Fibroblast of lung (primary cell): ENCODE results near the gene NUB1. TPM values are rescaled to one million over a fixed set of nuclear protein-coding genes. Genes with fewer than 3 reads are reported as not detected.

Source experiments
- DNase-seq, 2 donors: peaks; one replicate each; pipeline versions ENCODE4 v3.0.0 to v3.0.0-alpha.2; 2010; ENCODE audit warnings: low read depth in 2 of 2
- H2AFZ ChIP-seq: 2 replicates; pipeline ENCODE4 v1.5.1; 2012; ENCODE audit warnings: low read length, control low read depth, inconsistent platforms
- H3K27ac ChIP-seq: 2 replicates; pipeline ENCODE4 v1.5.1; 2011; ENCODE audit warnings: low read length, control low read depth; ENCODE audit not compliant: insufficient read depth
- H3K27me3 ChIP-seq: 2 replicates; pipeline ENCODE4 v1.5.1; 2011; ENCODE audit warnings: mild to moderate bottlenecking, low read length; ENCODE audit not compliant: control insufficient read depth, insufficient read depth
- H3K36me3 ChIP-seq: 2 replicates; pipeline ENCODE4 v1.5.1; 2011; ENCODE audit warnings: low read length; ENCODE audit not compliant: control insufficient read depth, insufficient read depth
- H3K4me1 ChIP-seq: 2 replicates; pipeline ENCODE4 v1.5.1; 2011; ENCODE audit warnings: low read length; ENCODE audit not compliant: control insufficient read depth, insufficient read depth; ENCODE audit errors: extremely low read depth
- H3K4me2 ChIP-seq: 2 replicates; pipeline ENCODE4 v1.5.1; 2011; ENCODE audit warnings: low read length, control low read depth; ENCODE audit not compliant: insufficient read depth; ENCODE audit errors: extremely low read depth
- H3K4me3 ChIP-seq, 4 experiments: fragments of 200-600 bp in 1 of 4; sonication (generic) in 1 of 4; replicated peaks in 1 of 4; 2 replicates each; pipeline ENCODE4 v1.5.1; 2011 to 2016; ENCODE audit warnings: low read length in 4 of 4, low read depth in 3 of 4, mild to moderate bottlenecking in 3 of 4, control low read depth in 2 of 4, inconsistent platforms in 1 of 4, mixed read lengths in 1 of 4; ENCODE audit not compliant: insufficient read depth in 1 of 4; ENCODE audit errors: control extremely low read depth in 1 of 4
- H3K79me2 ChIP-seq: 2 replicates; pipeline ENCODE4 v1.5.1; 2012; ENCODE audit warnings: mild to moderate bottlenecking, low read length, inconsistent platforms; ENCODE audit not compliant: control insufficient read depth, insufficient read depth
- H3K9ac ChIP-seq: 2 replicates; pipeline ENCODE4 v1.5.1; 2011; ENCODE audit warnings: mild to moderate bottlenecking, low read length, control low read depth; ENCODE audit not compliant: insufficient read depth
- H3K9me3 ChIP-seq: 2 replicates; pipeline ENCODE4 v1.5.1; 2012; ENCODE audit warnings: low read depth, low read length; ENCODE audit not compliant: control insufficient read depth, insufficient read depth
- H4K20me1 ChIP-seq: 2 replicates; pipeline ENCODE4 v1.5.1; 2011; ENCODE audit warnings: low read length; ENCODE audit not compliant: control insufficient read depth, insufficient read depth; ENCODE audit errors: extremely low read depth
- EZH2 ChIP-seq: IDR thresholded peaks from 2 replicates; pipeline ENCODE4 v1.5.1; 2012; ENCODE audit warnings: low read length, control low read depth, mild to moderate bottlenecking; ENCODE audit errors: missing control alignments
- polyA plus RNA-seq, 2 donors: library from polyadenylated mRNA; depleted of rRNA in 1 of 2; stranded (reverse) in 1 of 2; unstranded in 1 of 2; fragments of >200 nt; gene quantifications; 2 replicates each; pipeline ENCODE4 v1.2.1, GENCODE V29; 2011 to 2012; ENCODE audit warnings: missing spikeins in 1 of 2
- total RNA-seq: library from RNA; depleted of rRNA; stranded (reverse); fragments of >200 nt; gene quantifications from 2 replicates; pipeline ENCODE4 v1.2.1, GENCODE V29; 2014
- TF ChIP-seq, protein P1 (sequence below), 2 donors: IDR thresholded peaks in 1 of 2; conservative IDR thresholded peaks in 1 of 2; 1 replicate in 1 of 2; 2 replicates in 1 of 2; pipeline ENCODE4 v1.5.1; 2011 to 2012; ENCODE audit warnings: low read length in 2 of 2, control low read depth in 1 of 2, inconsistent platforms in 1 of 2, low read depth in 1 of 2, mild to moderate bottlenecking in 1 of 2

Gene NUB1
- total and polyA plus RNA-seq, 2 donors (not counting 1 experiment from before 2014, with no cell fraction given) = 44.4 to 77.7 TPM

- no peak overlapping the region for H3K4me3 ChIP-seq
- H3K79me2 ChIP-seq = no peaks in the 10 kb centered on the region
- H4K20me1 ChIP-seq = no peaks in the 10 kb centered on the region
- no peaks in the 10 kb centered on the region for H3K36me3 ChIP-seq
- no peak for DNase-seq
- no peak for TF ChIP-seq EZH2
- TF ChIP-seq, protein P1, sequence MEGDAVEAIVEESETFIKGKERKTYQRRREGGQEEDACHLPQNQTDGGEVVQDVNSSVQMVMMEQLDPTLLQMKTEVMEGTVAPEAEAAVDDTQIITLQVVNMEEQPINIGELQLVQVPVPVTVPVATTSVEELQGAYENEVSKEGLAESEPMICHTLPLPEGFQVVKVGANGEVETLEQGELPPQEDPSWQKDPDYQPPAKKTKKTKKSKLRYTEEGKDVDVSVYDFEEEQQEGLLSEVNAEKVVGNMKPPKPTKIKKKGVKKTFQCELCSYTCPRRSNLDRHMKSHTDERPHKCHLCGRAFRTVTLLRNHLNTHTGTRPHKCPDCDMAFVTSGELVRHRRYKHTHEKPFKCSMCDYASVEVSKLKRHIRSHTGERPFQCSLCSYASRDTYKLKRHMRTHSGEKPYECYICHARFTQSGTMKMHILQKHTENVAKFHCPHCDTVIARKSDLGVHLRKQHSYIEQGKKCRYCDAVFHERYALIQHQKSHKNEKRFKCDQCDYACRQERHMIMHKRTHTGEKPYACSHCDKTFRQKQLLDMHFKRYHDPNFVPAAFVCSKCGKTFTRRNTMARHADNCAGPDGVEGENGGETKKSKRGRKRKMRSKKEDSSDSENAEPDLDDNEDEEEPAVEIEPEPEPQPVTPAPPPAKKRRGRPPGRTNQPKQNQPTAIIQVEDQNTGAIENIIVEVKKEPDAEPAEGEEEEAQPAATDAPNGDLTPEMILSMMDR (conservative IDR thresholded peaks at IDR 0.05 in 1 of 2, IDR thresholded peaks at IDR 0.05 in 1 of 2; ENCODE audit: low read depth in 1 of 2, low read length in 2 of 2) = no peak
- no peak overlapping the region for H2AFZ ChIP-seq
- H3K27me3 ChIP-seq = peaks cover 33% of the 10 kb centered on the region
- no peaks in the 10 kb centered on the region for H3K9me3 ChIP-seq
- H3K9ac ChIP-seq = no peak overlapping the region
- H3K4me2 ChIP-seq = no peak overlapping the region
- H3K4me1 ChIP-seq = no peaks in the 10 kb centered on the region
- H3K27ac ChIP-seq = no peak overlapping the region
These were observed 65.4 kb downstream of the NUB1 start for GRCh38 chr7:151406886-151407583.

GRCh38 chr7:151408498-151408838 is 66.9 kb downstream of the NUB1 start:
- Histone ChIP-seq H3K27me3 (peaks cover 36% of the 10 kb centered on the region), H3K9ac (no peak overlapping the region), H4K20me1 (no peaks in the 10 kb centered on the region), H3K9me3 (no peaks in the 10 kb centered on the region), H3K4me2 (no peak overlapping the region), H3K36me3 (no peaks in the 10 kb centered on the region), H3K79me2 (no peaks in the 10 kb centered on the region), H3K4me3 (peak overlapping the region in 1 of 4 experiments; percentile 52), H3K4me1 (no peaks in the 10 kb centered on the region), H2AFZ (no peak overlapping the region), H3K27ac (no peak overlapping the region)
- TF ChIP-seq, protein P1 (conservative IDR thresholded peaks at IDR 0.05 in 1 of 2, IDR thresholded peaks at IDR 0.05 in 1 of 2; ENCODE audit: low read depth in 1 of 2, low read length in 2 of 2) = no peak
- no peak for TF ChIP-seq EZH2
- DNase-seq = no peak

GRCh38 chr7:151408839-151409666 is 67.4 kb downstream of the NUB1 start:
- peak; percentile 79 for TF ChIP-seq EZH2
- TF ChIP-seq, protein P1 (conservative IDR thresholded peaks at IDR 0.05 in 1 of 2, IDR thresholded peaks at IDR 0.05 in 1 of 2; ENCODE audit: low read depth in 1 of 2, low read length in 2 of 2) = no peak
- DNase-seq = peak in 1 of 2 donors; percentile 14
- Histone ChIP-seq H3K9me3 (no peaks in the 10 kb centered on the region), H3K4me2 (no peak overlapping the region), H3K79me2 (no peaks in the 10 kb centered on the region), H4K20me1 (no peaks in the 10 kb centered on the region), H3K9ac (no peak overlapping the region), H3K4me3 (peak overlapping the region in 1 of 4 experiments; percentile 52), H2AFZ (no peak overlapping the region), H3K27ac (no peak overlapping the region), H3K4me1 (no peaks in the 10 kb centered on the region), H3K27me3 (peaks cover 36% of the 10 kb centered on the region), H3K36me3 (no peaks in the 10 kb centered on the region)
